ENCODE data around the gene KIF13A. TPM values are rescaled to one million over a fixed set of nuclear protein-coding genes. Genes with fewer than 3 reads are reported as not detected.

Gene KIF13A
- total and polyA plus RNA-seq, 9 of the 15 experiments (the other 6 are each of a cell fraction or from before 2014, with no cell fraction given): 3.6 to 44.3 (median 29.7) TPM

DNA sequence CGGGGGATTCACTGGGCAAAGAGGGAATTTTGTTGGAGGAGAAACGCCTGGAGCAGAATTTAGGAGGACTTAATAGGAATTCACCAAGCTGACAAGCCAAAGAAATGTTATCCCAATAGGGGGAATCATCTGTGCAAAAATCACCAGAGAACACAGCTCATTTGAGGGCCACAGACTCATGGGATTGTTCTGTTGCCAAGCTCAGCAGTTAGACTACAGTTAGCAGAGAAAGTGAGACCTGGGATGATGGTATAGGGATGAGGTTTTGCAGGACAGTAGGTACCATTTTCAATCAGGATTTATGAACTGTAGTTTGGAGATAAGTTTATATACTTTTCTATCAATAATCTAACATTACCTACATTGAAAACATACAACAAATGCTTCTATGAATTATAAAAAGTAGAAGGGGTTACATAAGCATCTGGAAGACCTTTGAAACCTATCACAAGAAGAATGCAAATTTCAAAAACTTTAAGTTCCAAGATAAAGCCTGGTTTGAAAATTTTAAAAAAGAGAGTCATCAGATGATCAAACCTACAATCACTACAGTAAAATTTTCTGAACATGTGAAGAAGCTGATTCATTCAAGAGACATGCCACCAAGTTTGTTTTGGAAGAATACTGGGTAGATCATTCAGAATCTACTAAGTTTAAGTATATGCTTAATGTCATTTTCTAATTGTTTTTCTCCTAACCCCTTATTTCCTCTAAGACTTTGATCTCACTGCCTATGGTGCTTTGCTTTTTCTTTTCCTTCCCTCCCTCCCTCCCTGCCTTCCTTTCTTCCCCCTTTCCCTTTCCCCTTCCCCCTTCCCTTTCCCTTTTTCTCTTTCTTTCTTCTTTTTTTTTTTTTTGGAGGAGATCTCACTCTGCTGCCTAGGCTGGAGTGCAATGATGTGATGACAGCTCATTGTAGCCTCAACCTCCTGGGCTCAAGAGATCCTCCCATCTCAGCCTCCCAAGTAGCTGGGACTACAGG is 81.5 kb downstream of the KIF13A start (continued):
- TF ChIP-seq ZBTB5 (IDR thresholded peaks at IDR 0.05) (no peak), RBM15 (IDR thresholded peaks at IDR 0.05; ENCODE audit: insufficient read depth, low read length) (no peak), ZNF354B (CRISPR knock-in tag; IDR thresholded peaks at IDR 0.05) (no peak), ETV1 (tag; conservative IDR thresholded peaks at IDR 0.05; ENCODE audit: low read depth) (no peak), E2F8 (IDR thresholded peaks at IDR 0.05; ENCODE audit: low read depth, partially characterized antibody) (no peak), GABPA (tag; conservative IDR thresholded peaks at IDR 0.05; ENCODE audit: low read depth) (no peak), PTBP1 (IDR thresholded peaks at IDR 0.05; ENCODE audit: low read depth, low read length) (no peak)
